HEK293 (cell line): ENCODE results near the gene ADCK2.
"Not testable (repeated sequence)": the region's sequence is repeated elsewhere in the genome, so short reads cannot be mapped to it uniquely, and the experiment has no call there.

Source experiments
- CTCF ChIA-PET: fragments of 350-600 bp; formaldehyde crosslinking; extraction: SDS; loops from one replicate; lab custom pipeline; 2021; ENCODE audit warnings: antibody characterized with exemption; lab: Yijun Ruan, JAX
- POLR2A ChIA-PET: fragments of 300-600 bp; formaldehyde crosslinking; extraction: SDS; loops from one replicate; lab custom pipeline; 2020; ENCODE audit warnings: antibody characterized with exemption, inconsistent platforms; lab: Yijun Ruan, JAX
- H3K27ac ChIP-seq: fragments of 200-500 bp; sonication (Bioruptor generic); 2 replicates; pipeline ENCODE4 v1.5.1; 2014; ENCODE audit warnings: low read depth, low read length, control low read depth, inconsistent platforms; ENCODE audit errors: extremely low read depth
- H3K36me3 ChIP-seq, 2 experiments: fragments of 200-500 bp in 1 of 2; sonication (Bioruptor generic) in 1 of 2; 1 replicate in 1 of 2; 2 replicates in 1 of 2; pipeline ENCODE4 v1.5.1; 2014 to 2017; ENCODE audit warnings: inconsistent platforms in 2 of 2, low read length in 2 of 2; ENCODE audit not compliant: control insufficient read depth in 2 of 2, insufficient read depth in 1 of 2
- H3K4me1 ChIP-seq: fragments of 200-500 bp; sonication (Bioruptor generic); 2 replicates; pipeline ENCODE4 v1.5.1; 2014; ENCODE audit warnings: mild to moderate bottlenecking, low read length, inconsistent platforms; ENCODE audit not compliant: control insufficient read depth, insufficient read depth
- H3K4me3 ChIP-seq: 2 replicates; pipeline ENCODE4 v1.5.1; 2011; ENCODE audit warnings: low read depth, mild to moderate bottlenecking, control low read depth, low read length, moderate library complexity
- H3K9me3 ChIP-seq: fragments of 200-500 bp; sonication (Bioruptor generic); 2 replicates; pipeline ENCODE4 v1.5.1; 2014; ENCODE audit warnings: low read depth, low read length, inconsistent platforms; ENCODE audit not compliant: control insufficient read depth, insufficient read depth
- GLI4 ChIP-seq: fragments of 450-650 bp; formaldehyde crosslinking; IDR thresholded peaks from 2 replicates; pipeline ENCODE4 v1.5.1; 2016; ENCODE audit warnings: missing biosample characterization, missing genetic modification characterization
- REST ChIP-seq: fragments of 450-650 bp; formaldehyde crosslinking; IDR thresholded peaks from 2 replicates; pipeline ENCODE4 v1.5.1; 2016; ENCODE audit warnings: missing biosample characterization, missing genetic modification characterization
- ZNF138 ChIP-seq: fragments of 450-650 bp; formaldehyde crosslinking; IDR thresholded peaks from 2 replicates; pipeline ENCODE4 v1.5.1; 2016; ENCODE audit warnings: missing biosample characterization, missing genetic modification characterization, borderline replicate concordance
- ZNF324 ChIP-seq: fragments of 450-650 bp; formaldehyde crosslinking; IDR thresholded peaks from 2 replicates; pipeline ENCODE4 v1.5.1; 2016; ENCODE audit warnings: missing biosample characterization, missing genetic modification characterization
- ZNF37A ChIP-seq: fragments of 450-650 bp; IDR thresholded peaks from 2 replicates; pipeline ENCODE4 v1.5.1; 2018; ENCODE audit warnings: missing biosample characterization, missing genetic modification characterization
- ZNF404 ChIP-seq: fragments of 450-650 bp; formaldehyde crosslinking; IDR thresholded peaks from 2 replicates; pipeline ENCODE4 v1.5.1; 2017; ENCODE audit warnings: missing biosample characterization, missing genetic modification characterization
- ZNF521 ChIP-seq: fragments of 450-650 bp; formaldehyde crosslinking; IDR thresholded peaks from 2 replicates; pipeline ENCODE4 v1.5.1; 2017; ENCODE audit warnings: missing biosample characterization, mild to moderate bottlenecking, missing genetic modification characterization
- ZNF596 ChIP-seq: fragments of 450-650 bp; IDR thresholded peaks from 2 replicates; pipeline ENCODE4 v1.5.0; 2018; ENCODE audit warnings: missing biosample characterization, mild to moderate bottlenecking, missing genetic modification characterization, moderate library complexity
- ZNF600 ChIP-seq: fragments of 450-650 bp; formaldehyde crosslinking; IDR thresholded peaks from 2 replicates; pipeline ENCODE4 v1.5.1; 2016; ENCODE audit warnings: missing biosample characterization, missing genetic modification characterization
- ZNF660 ChIP-seq: fragments of 450-650 bp; IDR thresholded peaks from 2 replicates; pipeline ENCODE4 v1.5.1; 2018; ENCODE audit warnings: missing biosample characterization, mild to moderate bottlenecking, missing genetic modification characterization
- ZNF747 ChIP-seq: fragments of 450-650 bp; formaldehyde crosslinking; IDR thresholded peaks from 2 replicates; pipeline ENCODE4 v1.5.1; 2016; ENCODE audit warnings: missing biosample characterization, missing genetic modification characterization
- ZSCAN5A ChIP-seq: fragments of 450-650 bp; formaldehyde crosslinking; IDR thresholded peaks from 2 replicates; pipeline ENCODE4 v1.5.1; 2016; ENCODE audit warnings: missing biosample characterization, missing genetic modification characterization

ADCK2 gene

DNA sequence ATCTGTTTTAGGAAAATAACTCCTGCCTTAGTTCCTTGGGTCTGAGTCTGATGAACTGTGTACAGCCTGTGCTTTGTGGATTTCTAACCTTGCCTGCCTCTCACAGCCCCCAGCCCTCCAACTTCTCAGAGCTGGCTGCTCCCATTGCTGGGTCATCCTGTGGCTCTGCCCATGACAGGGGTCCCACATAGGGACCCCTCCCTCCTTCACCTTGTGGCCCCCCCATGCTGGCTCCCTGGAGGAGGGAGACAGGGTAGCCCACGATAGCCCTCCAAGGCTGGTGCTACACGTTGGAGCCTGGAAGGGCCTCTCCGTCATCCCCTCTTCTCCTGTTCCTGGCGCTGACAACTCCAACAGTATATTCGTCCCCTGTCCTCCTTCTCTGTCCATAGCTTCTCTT, 29.3 kb upstream of the ADCK2 start:
- CTCF ChIA-PET: interaction anchor here (2.3 kb wide), 1 partner anchor 10 kb away, joined by 9 read pairs; no protein-coding TSS in a partner anchor
- POLR2A ChIA-PET: no interaction called here
- Histone ChIP-seq H3K4me1 (no peaks in the 10 kb centered on the region), H3K4me3 (no peak overlapping the region), H3K27ac (no peak overlapping the region)
- TF ChIP-seq ZNF521 (tag by site-specific recombination) (no peak), ZNF660 (tag by site-specific recombination) (no peak), ZNF138 (tag by site-specific recombination) (no peak), ZNF37A (tag by site-specific recombination) (no peak), REST (tag by site-specific recombination) (no peak), ZNF747 (tag by site-specific recombination) (no peak), ZSCAN5A (tag by site-specific recombination) (no peak), ZNF324 (no peak), ZNF596 (tag by site-specific recombination) (no peak)
- TF ChIP-seq, all 188 proteins: peak for 0
- no peaks in the 10 kb centered on the region for H3K36me3 ChIP-seq
- no peaks in the 10 kb centered on the region for H3K9me3 ChIP-seq

DNA sequence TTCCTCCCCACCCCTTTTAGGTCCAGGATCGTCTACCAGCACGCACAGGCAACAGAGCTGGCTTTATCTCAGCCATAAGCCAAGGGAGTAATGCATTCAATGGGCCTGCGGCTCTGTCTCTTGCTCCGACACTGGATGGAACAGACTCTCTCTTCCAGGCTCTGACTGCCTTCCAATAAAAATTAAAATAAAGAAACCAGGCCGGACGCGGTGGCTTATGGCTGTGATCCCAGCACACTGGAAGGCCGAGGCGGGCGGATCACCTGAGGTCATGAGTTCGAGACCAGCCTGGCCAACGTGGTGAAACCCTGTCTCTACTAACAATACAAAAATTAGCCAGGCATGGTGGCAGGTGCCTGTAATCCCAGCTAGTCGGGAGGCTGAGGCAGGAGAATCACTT, 28.0 kb upstream of the ADCK2 start:
- POLR2A ChIA-PET: interaction anchor here (0.7 kb wide), 1 partner anchor 123 kb away, joined by 3 read pairs; no protein-coding TSS in a partner anchor
- CTCF ChIA-PET: interaction anchor here (0.6 to 2.3 kb wide), 4 partner anchors 9 to 318 kb away, joined by 3 to 11 read pairs (median 6); no protein-coding TSS in a partner anchor
- not testable (repeated sequence) for H3K36me3 ChIP-seq

DNA sequence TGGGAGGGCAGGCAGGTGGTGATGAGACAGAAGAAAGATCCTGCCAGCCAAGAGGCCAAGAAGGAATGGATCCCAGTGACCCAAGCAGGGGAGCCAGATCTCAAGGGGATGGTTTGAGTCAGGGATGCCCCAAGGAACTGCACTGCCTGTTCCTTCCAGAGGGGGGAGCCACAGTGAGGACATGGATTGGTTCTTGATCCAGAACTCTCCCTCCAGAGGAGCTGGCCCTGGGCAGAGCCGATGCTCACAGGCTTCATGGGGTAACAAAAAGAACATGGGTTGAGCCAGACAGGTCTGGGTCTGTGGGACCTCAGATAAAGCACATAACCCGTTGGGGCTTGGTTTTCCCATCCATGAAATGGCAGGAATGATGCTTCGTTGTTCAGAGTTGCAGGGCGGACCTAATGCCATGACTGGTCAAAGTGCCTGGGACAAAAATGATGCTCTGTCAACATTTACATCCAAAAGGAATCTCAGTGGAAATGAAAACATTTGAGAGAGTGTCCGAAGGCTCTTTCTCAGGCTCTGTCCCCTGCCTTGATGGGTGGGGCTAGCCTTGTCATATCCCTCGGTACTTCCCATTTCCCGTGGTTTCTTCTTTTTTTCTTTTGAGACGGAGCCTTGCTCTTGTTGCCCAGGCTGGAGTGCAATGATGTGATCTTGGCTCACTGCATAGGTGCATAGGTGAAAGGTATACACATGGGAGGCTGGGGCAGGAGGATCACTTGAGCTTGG, 27.4 kb upstream of the ADCK2 start:
- ChIA-PET POLR2A (interaction anchor here (0.6 to 0.7 kb wide), 2 partner anchors 25 to 124 kb away, joined by 3 to 4 read pairs; no protein-coding TSS in a partner anchor), CTCF (interaction anchor here (0.6 to 3.0 kb wide), 9 partner anchors 8 to 289 kb away, joined by 3 to 11 read pairs (median 3); partner anchors contain the start of gene MKRN1)
- TF ChIP-seq ZNF600 (tag by site-specific recombination): no peak
- TF ChIP-seq ZNF138 (tag by site-specific recombination): no peak
- TF ChIP-seq ZNF404 (tag by site-specific recombination): no peak
- no peak for TF ChIP-seq GLI4
- Histone ChIP-seq H3K4me3 (no peak overlapping the region), H3K4me1 (no peaks in the 10 kb centered on the region), H3K36me3 (no peaks in the 10 kb centered on the region), H3K9me3 (no peaks in the 10 kb centered on the region), H3K27ac (no peak overlapping the region)

More for the DNA sequence above, 28.0 kb upstream of the ADCK2 start:
- not testable (repeated sequence) for H3K9me3 ChIP-seq, H3K4me3 ChIP-seq, H3K27ac ChIP-seq, H3K4me1 ChIP-seq
